MM.1S (cell line): ENCODE measurements around the gene TTC28.

ENCODE experiments used
- CTCF ChIP-seq: fragments of 300-600 bp; sonication (generic); IDR thresholded peaks from 2 replicates; pipeline ENCODE4 v1.5.1; 2016; ENCODE audit warnings: antibody characterized with exemption, low read length, mixed read lengths
- EZH2 ChIP-seq: fragments of 300-600 bp; sonication (generic); optimal IDR thresholded peaks from 2 replicates; pipeline ENCODE3; 2017; ENCODE audit warnings: low read depth, mild to moderate bottlenecking, antibody characterized with exemption, low read length, mixed read lengths
- EZH2phosphoT487 ChIP-seq: fragments of 300-600 bp; sonication (generic); IDR thresholded peaks from 2 replicates; pipeline ENCODE4 v1.6.1; 2018; ENCODE audit warnings: antibody characterized with exemption, low read length

DNA sequence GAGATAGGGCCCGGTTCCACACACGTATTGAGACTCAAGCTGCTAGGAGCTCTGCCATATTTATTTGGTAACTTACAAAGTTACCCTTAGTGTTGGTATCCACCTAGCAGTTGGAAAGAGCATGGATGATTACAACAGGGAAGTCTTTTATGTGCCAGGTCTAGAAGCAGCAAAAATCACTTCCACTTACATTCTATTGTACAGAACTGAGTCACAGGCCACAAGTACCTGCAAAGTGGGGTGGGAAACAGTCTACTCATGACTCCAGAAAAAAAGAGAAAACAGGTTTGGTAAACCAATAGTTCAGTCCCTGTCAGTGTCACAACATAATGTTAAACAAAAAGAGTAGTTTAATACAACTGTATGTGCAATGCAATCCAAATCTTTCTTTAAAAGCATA, 480.9 kb downstream of the TTC28 start:
- no peak for TF ChIP-seq CTCF
- TF ChIP-seq EZH2 = no peak
- no peak for TF ChIP-seq EZH2phosphoT487
